GM12865 (cell line): Measurements from ENCODE around the gene SARS1.

ENCODE experiments used
- DNase-seq: peaks from one replicate; pipeline ENCODE4 v3.0.0; 2010; ENCODE audit warnings: low read depth
- H3K4me3 ChIP-seq: 2 replicates; pipeline ENCODE4 v1.5.1; 2011; ENCODE audit warnings: mild to moderate bottlenecking, low read depth, low read length, control low read depth
- CTCF ChIP-seq: IDR thresholded peaks from 2 replicates; pipeline ENCODE4 v1.5.1; 2011; ENCODE audit warnings: low read length, control low read depth, low read depth, inconsistent platforms; ENCODE audit not compliant: insufficient read depth; ENCODE audit errors: missing control alignments

SARS1 gene

GRCh38 chr1:109273570-109274288 lies 60.0 kb downstream of the SARS1 start:
- no peak for TF ChIP-seq CTCF

GRCh38 chr1:109274533-109275476 lies 61.1 kb downstream of the SARS1 start:
- no peak overlapping the region for H3K4me3 ChIP-seq
- no peak for TF ChIP-seq CTCF
- DNase-seq = no peak

More at GRCh38 chr1:109273570-109274288, 60.0 kb downstream of the SARS1 start:
- no peak for DNase-seq
- no peak overlapping the region for H3K4me3 ChIP-seq

GRCh38 chr1:109275706-109276345 lies 62.1 kb downstream of the SARS1 start:
- DNase-seq = no peak
- TF ChIP-seq CTCF = no peak

GRCh38 chr1:109277434-109278204 lies 63.9 kb downstream of the SARS1 start:
- no peak overlapping the region for H3K4me3 ChIP-seq
- DNase-seq = peak; percentile 87
- TF ChIP-seq CTCF = peak; percentile 97

More at GRCh38 chr1:109275706-109276345, 62.1 kb downstream of the SARS1 start:
- no peak overlapping the region for H3K4me3 ChIP-seq

- DNase-seq = no peak
- H3K4me3 ChIP-seq = no peak overlapping the region
- no peak for TF ChIP-seq CTCF
Measured at GRCh38 chr1:109279615-109280278, 66.0 kb downstream of the SARS1 start.

GRCh38 chr1:109280862-109281261 lies 67.1 kb downstream of the SARS1 start:
- DNase-seq = no peak
- TF ChIP-seq CTCF = no peak
- no peak overlapping the region for H3K4me3 ChIP-seq
